HEK293 (cell line): ENCODE data around the gene MIGA1.

Experiments
- CTCF ChIA-PET: fragments of 350-600 bp; formaldehyde crosslinking; extraction: SDS; loops from one replicate; lab custom pipeline; 2021; ENCODE audit warnings: antibody characterized with exemption; lab: Yijun Ruan, JAX
- POLR2A ChIA-PET: fragments of 300-600 bp; formaldehyde crosslinking; extraction: SDS; loops from one replicate; lab custom pipeline; 2020; ENCODE audit warnings: antibody characterized with exemption, inconsistent platforms; lab: Yijun Ruan, JAX
- H3K27ac ChIP-seq: fragments of 200-500 bp; sonication (Bioruptor generic); 2 replicates; pipeline ENCODE4 v1.5.1; 2014; ENCODE audit warnings: low read depth, low read length, control low read depth, inconsistent platforms; ENCODE audit errors: extremely low read depth
- H3K36me3 ChIP-seq, 2 experiments: fragments of 200-500 bp in 1 of 2; sonication (Bioruptor generic) in 1 of 2; 1 replicate in 1 of 2; 2 replicates in 1 of 2; pipeline ENCODE4 v1.5.1; 2014 to 2017; ENCODE audit warnings: inconsistent platforms in 2 of 2, low read length in 2 of 2; ENCODE audit not compliant: control insufficient read depth in 2 of 2, insufficient read depth in 1 of 2
- H3K4me1 ChIP-seq: fragments of 200-500 bp; sonication (Bioruptor generic); 2 replicates; pipeline ENCODE4 v1.5.1; 2014; ENCODE audit warnings: mild to moderate bottlenecking, low read length, inconsistent platforms; ENCODE audit not compliant: control insufficient read depth, insufficient read depth
- H3K4me3 ChIP-seq: 2 replicates; pipeline ENCODE4 v1.5.1; 2011; ENCODE audit warnings: low read depth, mild to moderate bottlenecking, control low read depth, low read length, moderate library complexity
- H3K9me3 ChIP-seq: fragments of 200-500 bp; sonication (Bioruptor generic); 2 replicates; pipeline ENCODE4 v1.5.1; 2014; ENCODE audit warnings: low read depth, low read length, inconsistent platforms; ENCODE audit not compliant: control insufficient read depth, insufficient read depth
- EGR2 ChIP-seq: fragments of 450-650 bp; formaldehyde crosslinking; IDR thresholded peaks from 2 replicates; pipeline ENCODE4 v1.5.1; 2016; ENCODE audit warnings: low read depth, missing biosample characterization, missing genetic modification characterization
- KLF1 ChIP-seq: fragments of 450-650 bp; formaldehyde crosslinking; IDR thresholded peaks from 2 replicates; pipeline ENCODE4 v1.5.1; 2016; ENCODE audit warnings: missing biosample characterization, missing genetic modification characterization
- MZF1 ChIP-seq: fragments of 450-650 bp; formaldehyde crosslinking; IDR thresholded peaks from 2 replicates; pipeline ENCODE4 v1.5.1; 2017; ENCODE audit warnings: missing biosample characterization, missing genetic modification characterization, borderline replicate concordance
- OVOL3 ChIP-seq: fragments of 450-650 bp; formaldehyde crosslinking; IDR thresholded peaks from 2 replicates; pipeline ENCODE4 v1.5.1; 2016; ENCODE audit warnings: missing biosample characterization, missing genetic modification characterization
- PATZ1 ChIP-seq: fragments of 450-650 bp; formaldehyde crosslinking; IDR thresholded peaks from 2 replicates; pipeline ENCODE4 v1.5.1; 2016; ENCODE audit warnings: missing biosample characterization, missing genetic modification characterization
- SCRT2 ChIP-seq: fragments of 450-650 bp; formaldehyde crosslinking; IDR thresholded peaks from 2 replicates; pipeline ENCODE4 v1.5.1; 2016; ENCODE audit warnings: missing biosample characterization, missing genetic modification characterization
- TCF7L2 ChIP-seq: IDR thresholded peaks from 2 replicates; pipeline ENCODE4 v1.6.1; 2011; ENCODE audit warnings: low read depth, mild to moderate bottlenecking, inconsistent platforms, low read length, moderate library complexity, borderline replicate concordance
- ZFP37 ChIP-seq: fragments of 450-650 bp; formaldehyde crosslinking; IDR thresholded peaks from 2 replicates; pipeline ENCODE4 v1.5.1; 2016; ENCODE audit warnings: missing biosample characterization, missing genetic modification characterization
- ZNF2 ChIP-seq: fragments of 450-650 bp; formaldehyde crosslinking; IDR thresholded peaks from 2 replicates; pipeline ENCODE4 v1.5.1; 2016; ENCODE audit warnings: missing biosample characterization, missing genetic modification characterization
- ZNF214 ChIP-seq: fragments of 450-650 bp; formaldehyde crosslinking; IDR thresholded peaks from 2 replicates; pipeline ENCODE4 v1.5.1; 2017; ENCODE audit warnings: missing biosample characterization, mild to moderate bottlenecking, missing genetic modification characterization, borderline replicate concordance
- ZNF311 ChIP-seq: fragments of 450-650 bp; formaldehyde crosslinking; IDR thresholded peaks from 2 replicates; pipeline ENCODE4 v1.5.1; 2017; ENCODE audit warnings: missing biosample characterization, missing genetic modification characterization, borderline replicate concordance
- ZNF335 ChIP-seq: fragments of 450-650 bp; formaldehyde crosslinking; conservative IDR thresholded peaks from 2 replicates; pipeline ENCODE4 v1.5.1; 2016; ENCODE audit warnings: missing biosample characterization, missing genetic modification characterization
- ZNF366 ChIP-seq: fragments of 450-650 bp; formaldehyde crosslinking; conservative IDR thresholded peaks from 2 replicates; pipeline ENCODE4 v1.5.1; 2016; ENCODE audit warnings: missing biosample characterization, missing genetic modification characterization
- ZNF426 ChIP-seq: fragments of 450-650 bp; formaldehyde crosslinking; IDR thresholded peaks from 2 replicates; pipeline ENCODE4 v1.5.1; 2017; ENCODE audit warnings: missing biosample characterization, missing genetic modification characterization, mild to moderate bottlenecking, inconsistent platforms, moderate library complexity
- ZNF433 ChIP-seq: fragments of 450-650 bp; formaldehyde crosslinking; IDR thresholded peaks from 2 replicates; pipeline ENCODE4 v1.5.1; 2016; ENCODE audit warnings: missing biosample characterization, missing genetic modification characterization, low read depth
- ZNF488 ChIP-seq: fragments of 450-650 bp; formaldehyde crosslinking; IDR thresholded peaks from 2 replicates; pipeline ENCODE4 v1.5.1; 2016; ENCODE audit warnings: missing biosample characterization, missing genetic modification characterization
- ZNF555 ChIP-seq: fragments of 450-650 bp; formaldehyde crosslinking; conservative IDR thresholded peaks from 2 replicates; pipeline ENCODE4 v1.5.1; 2017; ENCODE audit warnings: missing biosample characterization, mild to moderate bottlenecking, missing genetic modification characterization, inconsistent platforms
- ZNF558 ChIP-seq: fragments of 450-650 bp; formaldehyde crosslinking; IDR thresholded peaks from 2 replicates; pipeline ENCODE4 v1.5.1; 2016; ENCODE audit warnings: missing biosample characterization, missing genetic modification characterization
- ZNF560 ChIP-seq: fragments of 450-650 bp; formaldehyde crosslinking; IDR thresholded peaks from 2 replicates; pipeline ENCODE4 v1.5.1; 2017; ENCODE audit warnings: missing biosample characterization, missing genetic modification characterization, borderline replicate concordance
- ZNF585B ChIP-seq: fragments of 450-650 bp; formaldehyde crosslinking; IDR thresholded peaks from 2 replicates; pipeline ENCODE4 v1.5.1; 2016; ENCODE audit warnings: missing biosample characterization, missing genetic modification characterization
- ZNF596 ChIP-seq: fragments of 450-650 bp; IDR thresholded peaks from 2 replicates; pipeline ENCODE4 v1.5.0; 2018; ENCODE audit warnings: missing biosample characterization, mild to moderate bottlenecking, missing genetic modification characterization, moderate library complexity
- ZNF610 ChIP-seq: fragments of 450-650 bp; formaldehyde crosslinking; IDR thresholded peaks from 2 replicates; pipeline ENCODE4 v1.5.1; 2016; ENCODE audit warnings: missing biosample characterization, missing genetic modification characterization, borderline replicate concordance
- ZNF624 ChIP-seq: fragments of 450-650 bp; formaldehyde crosslinking; IDR thresholded peaks from 2 replicates; pipeline ENCODE4 v1.5.1; 2017; ENCODE audit warnings: missing biosample characterization, missing genetic modification characterization
- ZNF626 ChIP-seq: fragments of 450-650 bp; sonication (Bioruptor Pico); formaldehyde crosslinking; IDR thresholded peaks from 2 replicates; pipeline ENCODE4 v1.5.1; 2018; ENCODE audit warnings: missing biosample characterization, missing genetic modification characterization, inconsistent platforms
- ZNF777 ChIP-seq: fragments of 450-650 bp; formaldehyde crosslinking; IDR thresholded peaks from 2 replicates; pipeline ENCODE4 v1.5.1; 2017; ENCODE audit warnings: missing biosample characterization, missing genetic modification characterization, borderline replicate concordance
- ZNF843 ChIP-seq: fragments of 450-650 bp; formaldehyde crosslinking; IDR thresholded peaks from 2 replicates; pipeline ENCODE4 v1.5.1; 2016; ENCODE audit warnings: missing biosample characterization, missing genetic modification characterization
- TF ChIP-seq, protein P1 (sequence below): fragments of 450-650 bp; formaldehyde crosslinking; IDR thresholded peaks from 2 replicates; pipeline ENCODE4 v1.5.1; 2017; ENCODE audit warnings: missing biosample characterization, mild to moderate bottlenecking, missing genetic modification characterization, moderate library complexity
- TF ChIP-seq, protein P2 (sequence below): fragments of 450-650 bp; formaldehyde crosslinking; IDR thresholded peaks from 2 replicates; pipeline ENCODE4 v1.5.1; 2016; ENCODE audit warnings: missing biosample characterization, missing genetic modification characterization

MIGA1 gene, protein sequence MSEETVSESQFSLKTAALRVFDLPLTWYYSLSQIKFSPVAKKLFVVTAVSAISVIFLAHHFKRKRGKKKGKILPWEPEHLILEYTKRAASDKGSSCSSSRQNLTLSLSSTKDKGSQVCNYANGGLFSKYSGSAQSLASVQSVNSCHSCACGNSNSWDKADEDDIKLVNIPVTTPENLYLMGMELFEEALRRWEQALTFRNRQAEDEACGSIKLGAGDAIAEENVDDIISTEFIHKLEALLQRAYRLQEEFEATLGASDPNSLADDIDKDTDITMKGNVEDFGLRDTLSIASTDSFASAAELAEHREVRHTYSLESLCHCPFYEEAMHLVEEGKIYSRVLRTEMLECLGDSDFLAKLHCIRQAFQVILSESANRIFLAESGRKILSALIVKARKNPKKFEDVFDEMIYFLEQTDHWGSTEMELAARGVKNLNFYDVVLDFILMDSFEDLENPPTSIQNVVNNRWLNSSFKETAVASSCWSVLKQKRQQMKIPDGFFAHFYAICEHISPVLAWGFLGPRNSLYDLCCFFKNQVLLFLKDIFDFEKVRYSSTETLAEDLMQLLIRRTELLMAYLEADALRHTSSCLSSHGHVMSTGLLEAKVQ

DNA sequence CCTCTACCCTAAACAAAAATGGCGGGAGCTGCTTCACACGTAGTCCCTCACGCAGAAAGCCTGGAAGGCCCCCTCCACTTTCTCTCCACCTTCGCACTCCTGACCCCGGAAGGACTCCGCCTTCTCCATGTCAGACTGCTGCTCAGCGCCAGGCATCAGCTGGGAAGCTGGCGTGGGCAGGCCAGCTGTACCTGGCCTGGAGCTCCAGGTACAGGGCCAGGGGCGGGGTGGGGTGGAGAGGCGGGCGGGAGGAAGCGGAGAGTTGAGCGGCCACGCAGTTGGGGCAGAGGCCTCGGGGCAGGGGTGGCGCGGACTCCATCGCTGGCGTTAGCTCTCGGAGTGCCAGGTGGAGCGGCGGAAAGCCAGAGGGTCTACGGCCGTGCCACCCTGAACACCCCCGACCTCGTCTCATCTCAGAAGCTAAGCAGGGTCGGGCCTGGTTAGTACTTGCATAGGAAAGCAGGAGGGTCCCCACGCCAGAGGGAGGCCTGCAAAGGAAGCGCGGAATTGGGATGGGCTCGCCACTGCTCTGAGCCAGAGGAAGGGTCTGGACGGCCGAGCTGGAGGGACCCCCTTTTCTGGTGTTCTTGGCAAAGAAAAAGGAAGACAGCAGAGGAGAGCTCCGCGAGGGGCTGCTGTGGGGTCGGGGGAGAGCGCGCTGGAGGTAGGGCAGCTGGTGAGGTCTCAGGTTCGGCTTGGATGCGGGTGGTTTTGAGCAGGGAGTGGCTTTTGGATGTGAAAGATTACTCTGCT lies at the start of gene MIGA1:
TSS of gene MIGA1 (plus strand) at position 121 of the 753 bp plus-strand sequence. CDS start 3,604 bp downstream, outside the sequence.
- peak within 1 kb of the TSS; percentile 84 for H3K4me3 ChIP-seq
- H3K36me3 ChIP-seq = peaks cover 6 to 13% of the 10 kb centered on the region in 2 experiments; a peak in 2 of 3 replicates
- H3K27ac ChIP-seq = peak within 1 kb of the TSS; percentile 57; the same call in 1 of the 2 replicates
- 0 out of 2 replicates have a peak, but pooled peaks cover 7% of the 10 kb centered on the region for H3K4me1 ChIP-seq
- no peaks in the 10 kb centered on the region for H3K9me3 ChIP-seq
- POLR2A ChIA-PET = interaction anchor here (0.6 to 1.6 kb wide), 19 partner anchors 10 to 1084 kb away, joined by 3 to 13 read pairs (median 4); partner anchors contain the start of genes DNAJB4, FUBP1, NEXN and USP33
- CTCF ChIA-PET = interaction anchor here (0.6 to 0.7 kb wide), 3 partner anchors 11 to 335 kb away, joined by 3 read pairs; no protein-coding TSS in a partner anchor
- TF ChIP-seq ZNF626 (tag by site-specific recombination) (no peak), ZNF311 (tag by site-specific recombination) (no peak), ZNF2 (no peak; the same call in 1 of the 2 replicates), ZNF214 (tag by site-specific recombination) (no peak), ZNF426 (tag by site-specific recombination) (no peak), ZNF624 (no peak), KLF1 (tag by site-specific recombination) (no peak; the same call in 1 of the 2 replicates), ZNF585B (no peak), ZNF560 (tag by site-specific recombination) (no peak), ZNF843 (peak; percentile 21; the same call in 1 of the 2 replicates), ZNF558 (no peak), ZNF433 (tag by site-specific recombination) (no peak), ZNF488 (tag by site-specific recombination) (no peak), SCRT2 (no peak), ZNF777 (no peak), MZF1 (tag by site-specific recombination) (no peak), ZNF610 (tag by site-specific recombination) (no peak), ZNF555 (no peak), ZNF335 (tag by site-specific recombination) (peak; percentile 91), EGR2 (tag by site-specific recombination) (peak; percentile 86), PATZ1 (tag by site-specific recombination) (peak; percentile 84), TCF7L2 (no peak), ZNF366 (tag by site-specific recombination) (no peak), ZFP37 (tag by site-specific recombination) (peak; percentile 30; the same call in 1 of the 2 replicates), ZNF596 (tag by site-specific recombination) (no peak), OVOL3 (tag by site-specific recombination) (0 out of 2 replicates have a peak, but pooled peaks have one; percentile 19)
- TF ChIP-seq, protein P1, sequence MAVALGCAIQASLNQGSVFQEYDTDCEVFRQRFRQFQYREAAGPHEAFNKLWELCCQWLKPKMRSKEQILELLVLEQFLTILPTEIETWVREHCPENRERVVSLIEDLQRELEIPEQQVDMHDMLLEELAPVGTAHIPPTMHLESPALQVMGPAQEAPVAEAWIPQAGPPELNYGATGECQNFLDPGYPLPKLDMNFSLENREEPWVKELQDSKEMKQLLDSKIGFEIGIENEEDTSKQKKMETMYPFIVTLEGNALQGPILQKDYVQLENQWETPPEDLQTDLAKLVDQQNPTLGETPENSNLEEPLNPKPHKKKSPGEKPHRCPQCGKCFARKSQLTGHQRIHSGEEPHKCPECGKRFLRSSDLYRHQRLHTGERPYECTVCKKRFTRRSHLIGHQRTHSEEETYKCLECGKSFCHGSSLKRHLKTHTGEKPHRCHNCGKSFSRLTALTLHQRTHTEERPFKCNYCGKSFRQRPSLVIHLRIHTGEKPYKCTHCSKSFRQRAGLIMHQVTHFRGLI (tag by site-specific recombination) = peak; percentile 8; the same call in 1 of the 2 replicates
- TF ChIP-seq, protein P2, sequence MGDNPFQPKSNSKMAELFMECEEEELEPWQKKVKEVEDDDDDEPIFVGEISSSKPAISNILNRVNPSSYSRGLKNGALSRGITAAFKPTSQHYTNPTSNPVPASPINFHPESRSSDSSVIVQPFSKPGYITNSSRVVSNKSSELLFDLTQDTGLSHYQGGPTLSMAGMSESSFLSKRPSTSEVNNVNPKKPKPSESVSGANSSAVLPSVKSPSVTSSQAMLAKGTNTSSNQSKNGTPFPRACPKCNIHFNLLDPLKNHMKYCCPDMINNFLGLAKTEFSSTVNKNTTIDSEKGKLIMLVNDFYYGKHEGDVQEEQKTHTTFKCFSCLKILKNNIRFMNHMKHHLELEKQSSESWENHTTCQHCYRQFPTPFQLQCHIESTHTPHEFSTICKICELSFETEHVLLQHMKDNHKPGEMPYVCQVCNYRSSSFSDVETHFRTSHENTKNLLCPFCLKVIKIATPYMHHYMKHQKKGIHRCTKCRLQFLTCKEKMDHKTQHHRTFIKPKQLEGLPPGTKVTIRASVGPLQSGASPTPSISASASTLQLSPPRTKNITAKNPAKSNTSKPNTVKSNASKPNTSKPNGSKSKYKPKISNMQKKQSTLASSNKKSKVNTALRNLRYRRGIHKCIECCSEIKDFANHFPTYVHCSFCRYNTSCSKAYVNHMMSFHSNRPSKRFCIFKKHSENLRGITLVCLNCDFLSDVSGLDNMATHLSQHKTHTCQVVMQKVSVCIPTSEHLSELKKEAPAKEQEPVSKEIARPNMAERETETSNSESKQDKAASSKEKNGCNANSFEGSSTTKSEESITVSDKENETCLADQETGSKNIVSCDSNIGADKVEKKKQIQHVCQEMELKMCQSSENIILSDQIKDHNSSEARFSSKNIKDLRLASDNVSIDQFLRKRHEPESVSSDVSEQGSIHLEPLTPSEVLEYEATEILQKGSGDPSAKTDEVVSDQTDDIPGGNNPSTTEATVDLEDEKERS (tag by site-specific recombination) = no peak
